ENCODE data around the gene EIF3L.

GRCh38 chr22:37855462-37855861 lies 6.2 kb downstream of the EIF3L start:
- TF ChIP-seq CTCF (IDR thresholded peaks at IDR 0.05; ENCODE audit: poor library complexity, severe bottlenecking) (no peak), POLR2AphosphoS5 (IDR thresholded peaks at IDR 0.05) (no peak), MXI1 (conservative IDR thresholded peaks at IDR 0.05; ENCODE audit: poor library complexity, severe bottlenecking) (no peak), EP300 (conservative IDR thresholded peaks at IDR 0.05; ENCODE audit: poor library complexity, severe bottlenecking) (no peak), REST (IDR thresholded peaks at IDR 0.05; ENCODE audit: borderline replicate concordance) (no peak), EZH2 (IDR thresholded peaks at IDR 0.05; ENCODE audit: borderline replicate concordance, insufficient read depth, low read length, poor library complexity, severe bottlenecking) (no peak), TAF1 (IDR thresholded peaks at IDR 0.05; ENCODE audit: low read depth) (no peak), RAD21 (conservative IDR thresholded peaks at IDR 0.05) (no peak), SMC3 (conservative IDR thresholded peaks at IDR 0.05; ENCODE audit: poor library complexity) (no peak)
